Measurements from ENCODE around the gene CDK8. TPM values are rescaled to one million over a fixed set of nuclear protein-coding genes. Genes with fewer than 3 reads are reported as not detected.

CDK8 gene
- 10 to 100 TPM; 15.4 to 15.9 TPM for total RNA-seq

DNA sequence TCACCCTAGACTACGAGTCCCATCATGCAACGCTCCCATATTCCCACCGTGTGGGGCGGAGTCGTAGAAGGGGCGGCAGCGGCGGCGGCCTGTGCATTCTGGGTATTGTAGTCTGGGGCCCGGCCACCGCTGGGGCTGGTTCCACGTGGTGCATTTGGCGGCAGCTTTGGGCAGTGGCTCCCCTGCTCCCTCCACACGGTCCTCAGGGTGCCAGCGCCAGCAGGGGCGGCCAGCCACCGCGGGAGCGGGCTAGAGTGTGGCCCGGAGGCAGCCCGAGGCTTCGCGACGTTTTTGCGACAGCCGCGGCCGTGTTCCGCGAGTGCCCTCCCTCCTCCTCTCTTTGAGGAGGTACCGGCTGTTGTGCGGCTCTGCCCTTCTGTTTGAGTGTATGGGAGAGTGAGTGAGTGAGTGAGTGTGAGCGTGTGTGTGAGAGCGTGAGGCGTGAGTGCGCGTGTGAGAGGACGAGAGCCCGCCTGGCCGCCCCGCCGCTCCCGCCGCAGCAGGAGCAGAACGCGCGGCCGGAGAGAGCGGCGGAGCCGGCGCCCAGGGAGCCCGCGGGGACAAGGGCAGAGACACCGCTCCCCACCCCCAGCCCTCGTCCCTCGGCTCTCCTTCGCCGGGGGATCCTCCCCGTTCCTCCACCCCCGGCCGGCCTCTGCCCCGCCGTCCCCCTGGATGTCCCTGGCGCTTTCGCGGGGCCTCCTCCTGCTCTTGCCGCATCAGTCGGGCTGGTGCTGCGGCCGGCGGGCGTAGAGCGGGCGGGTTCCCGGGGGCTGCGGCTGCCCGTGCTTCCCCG lies at the start of gene CDK8:
Gene CDK8, plus strand, starts transcription at position 343 of the 796 bp plus-strand sequence. CDS start 513 bp downstream, outside the sequence.
- intact Hi-C loops (cut with micrococcal nuclease), result loop anchor here (1.0 to 2.0 kb wide), 3 partner anchors 33 to 249 kb away; no protein-coding TSS in a partner anchor
- Mint-ChIP-seq H3K27me3 (ENCODE audit: low read depth) (no peaks in the 10 kb centered on the region), H3K4me3 (peak within 1 kb of the TSS; percentile 87), H3K9me3 (no peaks in the 10 kb centered on the region), H3K27ac (peak within 1 kb of the TSS; percentile 54), H3K36me3 (ENCODE audit: low read depth) (no peaks in the 10 kb centered on the region), H3K4me1 (ENCODE audit: low read depth) (peaks cover 36% of the 10 kb centered on the region)
- CTCF ChIA-PET, result interaction anchor here (1.2 to 1.8 kb wide), 2 partner anchors 31 to 69 kb away, joined by 3 to 4 read pairs; partner anchors contain the start of gene RNF6
- DNase-seq, result peak; percentile 89

- no peaks in the 10 kb centered on the region for H3K9me3 Mint-ChIP-seq
- no peak overlapping the region for H3K4me3 Mint-ChIP-seq
- CTCF ChIA-PET, result no interaction called here
- H3K36me3 Mint-ChIP-seq (ENCODE audit: low read depth), result peaks cover 36% of the 10 kb centered on the region
- no peak overlapping the region for H3K27ac Mint-ChIP-seq
- H3K27me3 Mint-ChIP-seq (ENCODE audit: low read depth), result no peaks in the 10 kb centered on the region
- no peaks in the 10 kb centered on the region for H3K4me1 Mint-ChIP-seq (ENCODE audit: low read depth)
- intact Hi-C loops (cut with micrococcal nuclease), result no loop called here
- DNase-seq, result no peak
Measured at GRCh38 chr13:26208287-26208686, 45.6 kb upstream of the CDK8 start.

DNA sequence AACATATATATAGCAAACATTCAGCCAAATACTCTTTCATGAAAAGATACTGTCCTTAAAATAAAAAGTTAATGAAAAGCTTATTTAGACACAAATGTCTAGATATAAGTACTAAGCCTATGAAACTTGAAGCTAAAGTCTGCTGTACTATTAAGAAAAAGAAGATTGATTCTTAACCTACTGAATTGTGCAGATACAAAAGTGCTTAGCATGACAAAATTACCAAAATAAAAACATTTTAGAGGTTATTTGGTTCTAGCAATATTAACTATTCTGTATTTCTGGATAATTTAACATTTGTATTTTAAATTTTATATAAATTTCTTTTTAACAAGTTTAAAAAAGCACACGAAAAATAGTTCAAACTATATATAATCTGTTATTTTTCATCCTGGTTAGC lies 40.6 kb upstream of the CDK8 start:
- DNase-seq, result no peak
- CTCF ChIA-PET, result interaction anchor here (0.5 kb wide), 1 partner anchor 41 kb away, joined by 3 read pairs; no protein-coding TSS in a partner anchor
- Mint-ChIP-seq H3K27ac (no peak overlapping the region), H3K27me3 (ENCODE audit: low read depth) (no peaks in the 10 kb centered on the region), H3K9me3 (no peaks in the 10 kb centered on the region), H3K4me3 (no peak overlapping the region), H3K4me1 (ENCODE audit: low read depth) (peaks cover 7% of the 10 kb centered on the region), H3K36me3 (ENCODE audit: low read depth) (peaks cover 52% of the 10 kb centered on the region)
- intact Hi-C loops (cut with micrococcal nuclease), result no loop called here

DNA sequence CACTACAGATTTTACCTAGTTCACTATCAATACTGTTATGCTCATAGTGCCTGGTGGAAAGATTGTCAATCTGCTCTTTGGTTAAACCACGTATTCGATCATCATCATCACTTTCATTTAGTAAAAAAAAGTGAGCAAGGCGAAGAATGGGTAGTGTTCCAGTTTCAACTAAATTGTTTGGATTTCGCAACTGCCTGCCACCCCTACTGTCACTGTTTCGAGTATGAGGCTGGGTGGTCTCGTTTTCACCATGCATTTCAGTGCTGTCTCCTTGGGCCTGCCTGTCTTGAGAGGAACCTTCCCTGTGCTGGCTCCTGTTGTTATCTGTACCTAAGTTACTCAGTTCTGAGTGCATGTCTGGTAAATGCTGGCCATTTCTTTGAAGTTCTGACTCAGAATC lies 39.9 kb upstream of the CDK8 start:
- Mint-ChIP-seq H3K27me3 (ENCODE audit: low read depth) (no peaks in the 10 kb centered on the region), H3K27ac (no peak overlapping the region), H3K9me3 (no peaks in the 10 kb centered on the region), H3K4me3 (no peak overlapping the region), H3K36me3 (ENCODE audit: low read depth) (peaks cover 48% of the 10 kb centered on the region), H3K4me1 (ENCODE audit: low read depth) (peaks cover 8% of the 10 kb centered on the region)
- CTCF ChIA-PET, result no interaction called here
- DNase-seq, result no peak
- intact Hi-C loops (cut with micrococcal nuclease), result no loop called here

DNA sequence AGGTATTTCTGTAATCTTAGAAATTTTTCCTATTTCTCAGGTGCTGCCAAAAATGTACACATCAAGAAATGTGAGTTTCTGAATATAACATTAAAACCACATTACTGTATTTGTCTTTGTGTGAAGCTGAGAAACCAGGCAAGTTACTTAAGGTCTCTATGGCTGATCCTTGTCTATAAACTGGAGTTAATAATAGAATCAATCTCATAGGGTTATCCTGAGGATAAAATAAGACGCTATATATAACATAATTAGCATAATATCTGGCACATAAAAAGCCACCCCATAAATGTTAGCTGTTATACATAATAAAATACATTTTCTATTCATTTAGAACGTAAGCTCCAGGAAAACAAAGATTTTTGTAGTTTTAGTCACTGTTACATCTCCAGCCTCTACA lies 37.9 kb upstream of the CDK8 start:
- H3K4me3 Mint-ChIP-seq, result no peak overlapping the region
- H3K36me3 Mint-ChIP-seq (ENCODE audit: low read depth), result peaks cover 41% of the 10 kb centered on the region
- H3K27ac Mint-ChIP-seq, result no peak overlapping the region
- no peaks in the 10 kb centered on the region for H3K9me3 Mint-ChIP-seq
- H3K4me1 Mint-ChIP-seq (ENCODE audit: low read depth), result peaks cover 24% of the 10 kb centered on the region
- DNase-seq, result no peak
- intact Hi-C loops (cut with micrococcal nuclease), result no loop called here
- CTCF ChIA-PET, result no interaction called here
- H3K27me3 Mint-ChIP-seq (ENCODE audit: low read depth), result no peaks in the 10 kb centered on the region

- Mint-ChIP-seq H3K36me3 (ENCODE audit: low read depth) (peaks cover 26% of the 10 kb centered on the region), H3K9me3 (no peaks in the 10 kb centered on the region), H3K27me3 (ENCODE audit: low read depth) (no peaks in the 10 kb centered on the region), H3K27ac (no peak overlapping the region), H3K4me3 (no peak overlapping the region), H3K4me1 (ENCODE audit: low read depth) (peaks cover 30% of the 10 kb centered on the region)
- intact Hi-C loops (cut with micrococcal nuclease), result loop anchor here (5.0 to 10.0 kb wide), 4 partner anchors 345 to 1205 kb away; partner anchors contain the start of genes GTF3A, RPL21 and USP12
- DNase-seq, result no peak
- CTCF ChIA-PET, result interaction anchor here (5.6 kb wide), 1 partner anchor 34 kb away, joined by 33 read pairs; no protein-coding TSS in a partner anchor
Measured at GRCh38 chr13:26219726-26220125, 34.2 kb upstream of the CDK8 start.

- H3K27ac Mint-ChIP-seq, result no peak overlapping the region
- intact Hi-C loops (cut with micrococcal nuclease), result loop anchor here (5.0 to 10.0 kb wide), 4 partner anchors 346 to 1204 kb away; partner anchors contain the start of genes GTF3A, RPL21 and USP12
- CTCF ChIA-PET, result interaction anchor here (0.8 to 5.6 kb wide), 2 partner anchors 35 to 276 kb away, joined by 3 to 33 read pairs; no protein-coding TSS in a partner anchor
Measured at GRCh38 chr13:26220575-26220974, 33.4 kb upstream of the CDK8 start.

GRCh38 chr13:26221399-26221720 lies 32.6 kb upstream of the CDK8 start:
- peak overlapping the region; percentile 91 for H3K4me3 Mint-ChIP-seq
- intact Hi-C loops (cut with micrococcal nuclease), result loop anchor here (1.0 to 10.0 kb wide), 7 partner anchors 15 to 1203 kb away; partner anchors contain the start of genes GTF3A, RPL21 and USP12
- H3K36me3 Mint-ChIP-seq (ENCODE audit: low read depth), result peaks cover 19% of the 10 kb centered on the region

More at GRCh38 chr13:26220575-26220974, 33.4 kb upstream of the CDK8 start:
- peak overlapping the region; percentile 91 for H3K4me3 Mint-ChIP-seq
- H3K9me3 Mint-ChIP-seq, result no peaks in the 10 kb centered on the region
- no peaks in the 10 kb centered on the region for H3K27me3 Mint-ChIP-seq (ENCODE audit: low read depth)
- H3K4me1 Mint-ChIP-seq (ENCODE audit: low read depth), result peaks cover 30% of the 10 kb centered on the region
- DNase-seq, result no peak
- peaks cover 19% of the 10 kb centered on the region for H3K36me3 Mint-ChIP-seq (ENCODE audit: low read depth)

GRCh38 chr13:26221721-26222519 lies 32.0 kb upstream of the CDK8 start, which contains the start of gene RNF6:
RNF6 (minus strand) TSS chr13:26222314; CDS start chr13:26219649, 2,665 bp downstream.
- peaks cover 18% of the 10 kb centered on the region for H3K36me3 Mint-ChIP-seq (ENCODE audit: low read depth)
- no peaks in the 10 kb centered on the region for H3K9me3 Mint-ChIP-seq
- peak within 1 kb of the TSS; percentile 100 for H3K27ac Mint-ChIP-seq
- intact Hi-C loops (cut with micrococcal nuclease), result loop anchor here (1.0 to 10.0 kb wide), 9 partner anchors 14 to 1399 kb away; partner anchors contain the start of genes GTF3A, LNX2, NUP58 and POLR1D
- H3K27me3 Mint-ChIP-seq (ENCODE audit: low read depth), result peaks cover 2% of the 10 kb centered on the region
- peak within 1 kb of the TSS; percentile 91 for H3K4me3 Mint-ChIP-seq
- peak; percentile 92 for DNase-seq
- CTCF ChIA-PET, result interaction anchor here (1.0 to 5.6 kb wide), 3 partner anchors 20 to 36 kb away, joined by 3 to 33 read pairs (median 4); no protein-coding TSS in a partner anchor
- H3K4me1 Mint-ChIP-seq (ENCODE audit: low read depth), result peaks cover 30% of the 10 kb centered on the region

More at GRCh38 chr13:26221399-26221720, 32.6 kb upstream of the CDK8 start:
- H3K9me3 Mint-ChIP-seq, result no peaks in the 10 kb centered on the region
- H3K27ac Mint-ChIP-seq, result peak overlapping the region; percentile 100
- CTCF ChIA-PET, result interaction anchor here (1.1 to 5.6 kb wide), 2 partner anchors 20 to 36 kb away, joined by 4 to 33 read pairs; no protein-coding TSS in a partner anchor
- H3K27me3 Mint-ChIP-seq (ENCODE audit: low read depth), result peaks cover 2% of the 10 kb centered on the region
- peaks cover 30% of the 10 kb centered on the region for H3K4me1 Mint-ChIP-seq (ENCODE audit: low read depth)
- no peak for DNase-seq

GRCh38 chr13:26222520-26223046 lies 31.3 kb upstream of the CDK8 start:
- CTCF ChIA-PET, result interaction anchor here (0.6 to 5.6 kb wide), 3 partner anchors 32 to 78 kb away, joined by 3 to 33 read pairs (median 4); no protein-coding TSS in a partner anchor
- Mint-ChIP-seq H3K4me1 (ENCODE audit: low read depth) (peaks cover 27% of the 10 kb centered on the region), H3K36me3 (ENCODE audit: low read depth) (peaks cover 12% of the 10 kb centered on the region), H3K27me3 (ENCODE audit: low read depth) (peaks cover 2% of the 10 kb centered on the region), H3K9me3 (no peaks in the 10 kb centered on the region), H3K27ac (peak overlapping the region; percentile 100), H3K4me3 (peak overlapping the region; percentile 91)
- intact Hi-C loops (cut with micrococcal nuclease), result loop anchor here (1.0 to 10.0 kb wide), 6 partner anchors 348 to 1398 kb away; partner anchors contain the start of genes GTF3A, LNX2, NUP58 and POLR1D
- no peak for DNase-seq

DNA sequence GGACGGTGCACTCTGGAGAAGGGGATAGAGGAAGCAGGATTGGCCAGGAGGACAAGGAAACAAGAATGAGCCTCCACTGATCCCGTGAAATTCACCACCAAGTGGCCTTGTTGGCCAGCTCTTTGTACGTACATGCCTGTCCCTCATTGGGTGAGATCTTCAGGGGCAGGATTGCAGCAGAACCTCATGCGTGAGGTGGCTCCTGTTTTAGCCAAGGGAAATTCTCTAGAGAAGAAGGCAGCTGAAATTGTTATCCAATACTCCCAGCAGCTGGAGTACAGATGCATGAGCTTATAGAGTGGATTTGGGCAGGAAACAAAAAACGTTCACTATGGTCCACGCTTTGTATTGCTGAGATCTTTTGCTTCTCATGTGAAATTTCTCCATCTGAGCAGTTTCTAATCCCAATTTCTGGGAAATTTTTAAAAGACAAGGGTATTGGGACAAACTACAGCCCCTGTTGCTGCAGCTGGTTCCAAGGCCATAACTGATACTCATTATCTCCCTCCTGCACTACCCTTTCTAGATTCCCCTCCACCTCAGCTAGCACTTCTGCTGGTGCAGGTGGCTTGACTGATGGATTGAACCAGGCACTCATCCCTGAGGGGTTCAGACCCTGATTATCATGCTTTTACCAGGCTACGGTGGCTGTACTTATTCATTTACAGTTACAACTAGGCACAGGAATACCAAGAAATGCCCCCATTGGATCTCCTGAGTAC lies 27.9 kb upstream of the CDK8 start:
- Mint-ChIP-seq H3K4me1 (ENCODE audit: low read depth) (peaks cover 9% of the 10 kb centered on the region), H3K9me3 (no peaks in the 10 kb centered on the region), H3K27ac (no peak overlapping the region), H3K36me3 (ENCODE audit: low read depth) (peaks cover 5% of the 10 kb centered on the region), H3K27me3 (ENCODE audit: low read depth) (peaks cover 2% of the 10 kb centered on the region), H3K4me3 (no peak overlapping the region)
- DNase-seq, result no peak
- intact Hi-C loops (cut with micrococcal nuclease), result loop anchor here (10.0 kb wide), 3 partner anchors 351 to 1199 kb away; partner anchors contain the start of genes GTF3A and USP12
- CTCF ChIA-PET, result interaction anchor here (1.7 kb wide), 1 partner anchor 41 kb away, joined by 5 read pairs; no protein-coding TSS in a partner anchor
